SK-N-SH (cell line): ENCODE data around the gene PRAMEF14.
"Not testable (repeated sequence)": the region's sequence is repeated elsewhere in the genome, so short reads cannot be mapped to it uniquely, and the experiment has no call there.

Experiments used
- CTCF ChIP-seq: fragments of 200-600 bp; sonication (generic); IDR thresholded peaks from 2 replicates; pipeline ENCODE4 v1.6.1; 2017; ENCODE audit warnings: antibody characterized with exemption, mild to moderate bottlenecking, moderate library complexity
- ELF1 ChIP-seq: IDR thresholded peaks from 2 replicates; pipeline ENCODE4 v1.4.0; 2012
- EP300 ChIP-seq, 2 experiments: IDR thresholded peaks; 2 replicates each; pipeline versions ENCODE4 v1.4.0 to v1.6.1; 2012; ENCODE audit warnings: borderline replicate concordance in 1 of 2, low read depth in 1 of 2, low read length in 1 of 2
- MEF2A ChIP-seq: IDR thresholded peaks from 2 replicates; pipeline ENCODE4 v1.4.0; 2012; ENCODE audit warnings: low read depth, borderline replicate concordance
- SMC3 ChIP-seq: IDR thresholded peaks from 2 replicates; pipeline ENCODE4 v1.6.1; 2012; ENCODE audit warnings: low read depth, low read length, improper control_type of control experiment

- TF ChIP-seq CTCF; ELF1; MEF2A; EP300 (IDR thresholded peaks at IDR 0.05; ENCODE audit: borderline replicate concordance in 1 of 2, low read depth in 1 of 2, low read length in 1 of 2); SMC3: not testable (repeated sequence)
Observed at GRCh38 chr1:13380380-13380779, 33.4 kb upstream of the PRAMEF14 start.
